Smooth muscle cell (in vitro differentiated cells): ENCODE measurements around the gene GSG1. TPM values are rescaled to one million over a fixed set of nuclear protein-coding genes. Genes with fewer than 3 reads are reported as not detected.

Experiments used
- DNase-seq: peaks from one replicate; lab custom pipeline; 2025; ENCODE audit not compliant: unreplicated experiment; lab: John Stamatoyannopoulos, UW
- H2AFZ ChIP-seq: fragments of 200-600 bp; sonication (generic); 2 replicates; pipeline ENCODE4 v1.6.0; 2016; ENCODE audit warnings: antibody characterized with exemption, low read depth, mild to moderate bottlenecking
- H3F3A ChIP-seq: fragments of 200-600 bp; sonication (generic); 2 replicates; pipeline ENCODE4 v1.6.0; 2017; ENCODE audit warnings: antibody characterized with exemption, low read depth
- H3K27ac ChIP-seq: fragments of 200-600 bp; sonication (generic); 2 replicates; pipeline ENCODE4 v1.5.1; 2016; ENCODE audit warnings: low read depth, mild to moderate bottlenecking
- H3K27me3 ChIP-seq: fragments of 200-600 bp; sonication (generic); 2 replicates; pipeline ENCODE4 v1.6.1; 2016; ENCODE audit warnings: low read depth, mild to moderate bottlenecking
- H3K36me3 ChIP-seq: fragments of 200-600 bp; sonication (generic); 2 replicates; pipeline ENCODE4 v1.5.1; 2016; ENCODE audit warnings: low read depth
- H3K4me1 ChIP-seq: fragments of 200-600 bp; sonication (generic); 2 replicates; pipeline ENCODE4 v1.5.1; 2016; ENCODE audit warnings: low read depth
- H3K4me2 ChIP-seq: fragments of 200-600 bp; sonication (generic); 2 replicates; pipeline ENCODE4 v1.6.0; 2016; ENCODE audit warnings: mild to moderate bottlenecking
- H3K4me3 ChIP-seq: fragments of 200-600 bp; sonication (generic); 2 replicates; pipeline ENCODE4 v1.5.1; 2016; ENCODE audit warnings: mild to moderate bottlenecking
- H3K79me2 ChIP-seq: fragments of 200-600 bp; sonication (generic); 2 replicates; pipeline ENCODE4 v1.6.0; 2016; ENCODE audit warnings: low read depth, mild to moderate bottlenecking
- H3K9ac ChIP-seq: fragments of 200-600 bp; sonication (generic); 2 replicates; pipeline ENCODE4 v1.6.0; 2016; ENCODE audit warnings: low read depth
- H3K9me3 ChIP-seq: fragments of 200-600 bp; sonication (generic); replicated peaks from 2 replicates; pipeline ENCODE4 v1.5.1; 2016; ENCODE audit warnings: low read depth
- H4K20me1 ChIP-seq: fragments of 200-600 bp; sonication (generic); 2 replicates; pipeline ENCODE4 v1.6.0; 2016; ENCODE audit warnings: low read depth
- CTCF ChIP-seq: fragments of 200-600 bp; sonication (generic); IDR thresholded peaks from 2 replicates; pipeline ENCODE4 v1.5.1; 2017; ENCODE audit warnings: borderline replicate concordance, mild to moderate bottlenecking, antibody characterized with exemption; ENCODE audit not compliant: insufficient read depth, poor library complexity, severe bottlenecking
- WGBS: methylation state at CpG from one replicate; pipeline ENCODE4 v1.1.7; 2016; ENCODE audit warnings: low lambda C conversion rate; 5-methylcytosine and 5-hydroxymethylcytosine counted together
- polyA plus RNA-seq: library from polyadenylated mRNA; unstranded; fragments of >200 nt; fragmentation: Nextera tagmentation; extraction: Ambion mirVana; gene quantifications from 2 replicates; pipeline ENCODE4 v1.2.1, GENCODE V29; 2016
- total RNA-seq: library from RNA; depleted of rRNA; stranded (reverse); fragments of >200 nt; gene quantifications from 2 replicates; pipeline ENCODE4 v1.2.3, GENCODE V29; 2014

The GSG1 gene
- total and polyA plus RNA-seq, 2 experiments from 2014 or later: not detected

- Histone ChIP-seq H3K9me3 (no peaks in the 10 kb centered on the region), H3K27ac (no peak overlapping the region), H3K4me2 (no peak overlapping the region), H3K9ac (no peak overlapping the region), H3K36me3 (no peaks in the 10 kb centered on the region), H2AFZ (no peak overlapping the region), H3K27me3 (no peaks in the 10 kb centered on the region), H3K4me1 (peaks cover 38% of the 10 kb centered on the region), H3F3A (no peaks in the 10 kb centered on the region), H3K4me3 (no peak overlapping the region), H4K20me1 (no peaks in the 10 kb centered on the region), H3K79me2 (no peaks in the 10 kb centered on the region)
- TF ChIP-seq CTCF: no peak
- WGBS: 80% methylated on average over 7 of the region's 7 CpGs
- no peak for DNase-seq
Measured at GRCh38 chr12:13116259-13116658, 12.8 kb upstream of the GSG1 start.

- no peak for TF ChIP-seq CTCF
- peak overlapping the region; percentile 38 for H3K4me2 ChIP-seq
- H2AFZ ChIP-seq: peak overlapping the region; percentile 23
- no peak overlapping the region for H3K27ac ChIP-seq
- no peaks in the 10 kb centered on the region for H4K20me1 ChIP-seq
- no peaks in the 10 kb centered on the region for H3K79me2 ChIP-seq
- 27% methylated on average over 15 of the region's 15 CpGs for WGBS
- no peaks in the 10 kb centered on the region for H3K27me3 ChIP-seq
- no peak for DNase-seq
- peaks cover 38% of the 10 kb centered on the region for H3K4me1 ChIP-seq
- H3K4me3 ChIP-seq: no peak overlapping the region
- no peaks in the 10 kb centered on the region for H3K36me3 ChIP-seq
- no peaks in the 10 kb centered on the region for H3F3A ChIP-seq
- H3K9ac ChIP-seq: no peak overlapping the region
- no peaks in the 10 kb centered on the region for H3K9me3 ChIP-seq
Measured at GRCh38 chr12:13114251-13115052, 11.0 kb upstream of the GSG1 start.

DNA sequence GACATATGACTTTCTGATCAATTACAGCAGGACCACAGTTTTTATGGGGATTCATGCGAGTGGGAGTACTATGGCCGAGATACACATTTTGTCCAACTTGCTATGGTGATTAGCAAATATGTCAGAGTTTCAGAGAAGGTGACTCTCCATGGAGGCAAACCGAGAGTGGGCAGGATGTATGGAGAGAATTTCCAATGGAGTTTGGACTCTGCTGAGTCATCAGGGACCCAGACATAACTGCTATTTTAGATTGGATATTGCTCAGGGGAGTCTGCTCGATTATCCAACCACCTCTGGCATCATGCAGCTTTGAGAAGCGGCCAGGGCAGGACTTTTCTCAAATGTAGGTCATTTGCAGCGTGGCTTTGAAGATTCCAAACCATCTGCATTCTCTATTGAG is 9.5 kb upstream of the GSG1 start:
- Histone ChIP-seq H3K4me2 (no peak overlapping the region), H3K79me2 (no peaks in the 10 kb centered on the region), H3K27me3 (no peaks in the 10 kb centered on the region), H3K9me3 (no peaks in the 10 kb centered on the region), H3K4me1 (peaks cover 35% of the 10 kb centered on the region), H4K20me1 (no peaks in the 10 kb centered on the region), H3K27ac (no peak overlapping the region), H3F3A (no peaks in the 10 kb centered on the region), H3K9ac (no peak overlapping the region), H3K4me3 (no peak overlapping the region), H2AFZ (no peak overlapping the region), H3K36me3 (no peaks in the 10 kb centered on the region)
- TF ChIP-seq CTCF: no peak
- no peak for DNase-seq
- 84% methylated on average over 6 of the region's 6 CpGs for WGBS

- no peak for TF ChIP-seq CTCF
- Histone ChIP-seq H3F3A (peaks cover 14% of the 10 kb centered on the region), H3K4me3 (no peak overlapping the region), H3K9ac (no peak overlapping the region), H3K27me3 (no peaks in the 10 kb centered on the region), H3K4me2 (no peak overlapping the region), H3K9me3 (no peaks in the 10 kb centered on the region), H3K27ac (no peak overlapping the region), H3K79me2 (no peaks in the 10 kb centered on the region), H4K20me1 (no peaks in the 10 kb centered on the region), H2AFZ (no peak overlapping the region), H3K36me3 (no peaks in the 10 kb centered on the region), H3K4me1 (peaks cover 17% of the 10 kb centered on the region)
- WGBS: 89% methylated on average over 1 of the region's 1 CpG
- DNase-seq: no peak
Measured at GRCh38 chr12:13106666-13107065, 3.2 kb upstream of the GSG1 start.
